ENCODE measurements around the gene TLDC2. TPM values are rescaled to one million over a fixed set of nuclear protein-coding genes. Genes with fewer than 3 reads are reported as not detected.
"Not testable (repeated sequence)": the region's sequence is repeated elsewhere in the genome, so short reads cannot be mapped to it uniquely, and the experiment has no call there.

The TLDC2 gene
- total and polyA plus RNA-seq, 3 donors from 2014 or later = 2.8 to 3.4 (median 2.9) TPM

- DNase-seq = peak; percentile 95
- WGBS, 2 donors = 3 to 4% methylated on average over 28 of the region's 28 CpGs
- no peaks in the 10 kb centered on the region for H3K36me3 ChIP-seq (ENCODE audit: low read depth, missing control alignments)
- H3K4me1 ChIP-seq = peaks cover 57% of the 10 kb centered on the region
- intact Hi-C loops (cut with DNase I; ENCODE audit: low total_unique reads) = no loop called here
- peak overlapping the region; percentile 5 to 32 for H3K4me3 ChIP-seq
- H3K27me3 ChIP-seq = no peaks in the 10 kb centered on the region
- TF ChIP-seq POLR2A (IDR thresholded peaks at IDR 0.05) = no peak
- no peak for TF ChIP-seq CTCF (IDR thresholded peaks at IDR 0.05)
- peak overlapping the region; percentile 68 to 85 for H3K27ac ChIP-seq
- H3K9me3 ChIP-seq = no peaks in the 10 kb centered on the region
These were observed 40.3 kb upstream of the TLDC2 start for GRCh38 chr20:36835453-36836198.

GRCh38 chr20:36836591-36837269 is 39.2 kb upstream of the TLDC2 start:
- DNase-seq = peak; percentile 72
- H3K27ac ChIP-seq = peak overlapping the region in 1 of 2 donors; percentile 85
- intact Hi-C loops (cut with DNase I; ENCODE audit: low total_unique reads) = no loop called here
- H3K27me3 ChIP-seq = no peaks in the 10 kb centered on the region
- no peak for TF ChIP-seq POLR2A (IDR thresholded peaks at IDR 0.05)
- peak in 1 of 3 experiments; percentile 14 for TF ChIP-seq CTCF (IDR thresholded peaks at IDR 0.05)
- peaks cover 46% of the 10 kb centered on the region for H3K4me1 ChIP-seq
- 83 to 87% methylated on average over 9 of the region's 9 CpGs for WGBS, 2 donors
- no peak overlapping the region for H3K4me3 ChIP-seq
- no peaks in the 10 kb centered on the region for H3K36me3 ChIP-seq (ENCODE audit: low read depth, missing control alignments)
- H3K9me3 ChIP-seq = no peaks in the 10 kb centered on the region

- H3K27ac ChIP-seq; H3K9me3 ChIP-seq; DNase-seq; intact Hi-C loops (cut with DNase I; ENCODE audit: low total_unique reads); H3K4me3 ChIP-seq; H3K27me3 ChIP-seq; H3K36me3 ChIP-seq (ENCODE audit: low read depth, missing control alignments): not testable (repeated sequence)
- 97 to 100% methylated on average over 3 of the region's 3 CpGs for whole genome bisulfite sequencing, 2 donors
- H3K4me1 ChIP-seq = peaks cover 29% of the 10 kb centered on the region
These were observed 37.6 kb upstream of the TLDC2 start for GRCh38 chr20:36838376-36838775.

- H3K36me3 ChIP-seq (ENCODE audit: low read depth, missing control alignments) = no peaks in the 10 kb centered on the region
- peaks cover 22% of the 10 kb centered on the region for H3K4me1 ChIP-seq
- no peaks in the 10 kb centered on the region for H3K27me3 ChIP-seq
- no peak overlapping the region for H3K27ac ChIP-seq
- WGBS, 2 donors = 76 to 78% methylated on average over 23 of the region's 23 CpGs
- H3K9me3 ChIP-seq = no peaks in the 10 kb centered on the region
- intact Hi-C loops (cut with DNase I; ENCODE audit: low total_unique reads) = no loop called here
- no peak for DNase-seq
- H3K4me3 ChIP-seq = no peak overlapping the region
- TF ChIP-seq CTCF (IDR thresholded peaks at IDR 0.05) (no peak), POLR2A (IDR thresholded peaks at IDR 0.05) (no peak)
These were observed 36.8 kb upstream of the TLDC2 start for GRCh38 chr20:36839150-36839549.

- H3K4me3 ChIP-seq; H3K36me3 ChIP-seq (ENCODE audit: low read depth, missing control alignments); H3K9me3 ChIP-seq; intact Hi-C loops (cut with DNase I; ENCODE audit: low total_unique reads); DNase-seq; H3K27me3 ChIP-seq: not testable (repeated sequence)
- 84 to 94% methylated on average over 9 of the region's 9 CpGs for WGBS, 2 donors
- Histone ChIP-seq H3K27ac (peak overlapping the region in 1 of 2 donors; percentile 72), H3K4me1 (peaks cover 15% of the 10 kb centered on the region)
These were observed 34.9 kb upstream of the TLDC2 start for GRCh38 chr20:36841030-36841429.

Measured in testis (tissue), 3 donors.